GM23338 (cell line): ENCODE data around the gene TBC1D9B.

Experiments used
- JUNB ChIP-seq: IDR thresholded peaks from one replicate; pipeline ENCODE4 v1.6.1; 2016; ENCODE audit warnings: antibody characterized with exemption; ENCODE audit not compliant: unreplicated experiment
- TF ChIP-seq, protein P1 (sequence below), 2 experiments: fragments of 200-600 bp in 1 of 2; sonication (generic) in 1 of 2; conservative IDR thresholded peaks; 2 replicates each; pipeline versions ENCODE4 v1.5.1 to v1.6.1; 2016 to 2017; ENCODE audit warnings: antibody characterized with exemption in 2 of 2, low read depth in 2 of 2, mild to moderate bottlenecking in 2 of 2, moderate library complexity in 1 of 2

DNA sequence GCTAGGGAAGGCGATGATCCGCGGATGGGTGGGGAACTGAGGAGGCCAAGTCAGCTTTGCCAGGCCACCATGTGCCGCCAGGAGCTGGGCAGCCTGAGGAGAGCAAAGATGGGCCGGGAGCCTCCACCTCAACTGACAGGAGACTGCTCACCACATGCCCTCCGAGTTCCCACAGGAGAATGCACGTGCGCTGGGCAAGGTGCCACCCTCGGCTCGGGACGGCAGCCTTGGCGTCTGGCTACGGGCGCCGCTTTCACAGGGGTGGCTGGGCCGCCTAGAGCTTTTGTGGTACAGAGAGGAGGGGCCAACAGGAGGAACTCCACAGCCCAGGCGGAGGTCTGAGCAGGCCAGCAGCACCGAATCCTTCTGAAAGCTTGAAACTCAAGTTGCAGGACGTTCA is 5.3 kb upstream of the TBC1D9B start:
- no peak for TF ChIP-seq JUNB
- TF ChIP-seq, protein P1, sequence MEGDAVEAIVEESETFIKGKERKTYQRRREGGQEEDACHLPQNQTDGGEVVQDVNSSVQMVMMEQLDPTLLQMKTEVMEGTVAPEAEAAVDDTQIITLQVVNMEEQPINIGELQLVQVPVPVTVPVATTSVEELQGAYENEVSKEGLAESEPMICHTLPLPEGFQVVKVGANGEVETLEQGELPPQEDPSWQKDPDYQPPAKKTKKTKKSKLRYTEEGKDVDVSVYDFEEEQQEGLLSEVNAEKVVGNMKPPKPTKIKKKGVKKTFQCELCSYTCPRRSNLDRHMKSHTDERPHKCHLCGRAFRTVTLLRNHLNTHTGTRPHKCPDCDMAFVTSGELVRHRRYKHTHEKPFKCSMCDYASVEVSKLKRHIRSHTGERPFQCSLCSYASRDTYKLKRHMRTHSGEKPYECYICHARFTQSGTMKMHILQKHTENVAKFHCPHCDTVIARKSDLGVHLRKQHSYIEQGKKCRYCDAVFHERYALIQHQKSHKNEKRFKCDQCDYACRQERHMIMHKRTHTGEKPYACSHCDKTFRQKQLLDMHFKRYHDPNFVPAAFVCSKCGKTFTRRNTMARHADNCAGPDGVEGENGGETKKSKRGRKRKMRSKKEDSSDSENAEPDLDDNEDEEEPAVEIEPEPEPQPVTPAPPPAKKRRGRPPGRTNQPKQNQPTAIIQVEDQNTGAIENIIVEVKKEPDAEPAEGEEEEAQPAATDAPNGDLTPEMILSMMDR (conservative IDR thresholded peaks at IDR 0.05; ENCODE audit: low read depth in 2 of 2): no peak
